Transverse colon (tissue), 4 donors: ENCODE measurements around the gene SNTA1. TPM values are rescaled to one million over a fixed set of nuclear protein-coding genes. Genes with fewer than 3 reads are reported as not detected.

ENCODE experiments used
- DNase-seq: peaks from one replicate; pipeline ENCODE4 v3.0.0-alpha.2; 2019
- H3K27ac ChIP-seq, 4 donors: fragments of 200-600 bp; sonication (generic); 2 replicates each; pipeline ENCODE4 v1.5.1; 2016 to 2018; ENCODE audit warnings: inconsistent platforms in 4 of 4
- H3K27me3 ChIP-seq: fragments of 200-600 bp; sonication (generic); 2 replicates; pipeline ENCODE4 v1.5.1; 2017; ENCODE audit warnings: inconsistent platforms
- H3K36me3 ChIP-seq, 4 donors: fragments of 200-600 bp; sonication (generic); 2 replicates each; pipeline ENCODE4 v1.5.1; 2017 to 2019; ENCODE audit warnings: inconsistent platforms in 4 of 4
- H3K4me1 ChIP-seq, 4 donors: fragments of 200-600 bp; sonication (generic); 2 replicates each; pipeline ENCODE4 v1.5.1; 2017 to 2020; ENCODE audit warnings: inconsistent platforms in 4 of 4
- H3K4me3 ChIP-seq, 4 donors: fragments of 200-600 bp; sonication (generic); 1 replicate in 1 of 4; 2 replicates in 3 of 4; pipeline versions ENCODE4 v1.5.1 to v1.6.1; 2017 to 2019; ENCODE audit warnings: inconsistent platforms in 4 of 4
- H3K9me3 ChIP-seq, 2 donors: fragments of 200-600 bp; sonication (generic); 2 replicates each; pipeline ENCODE4 v1.5.1; 2017 to 2019; ENCODE audit warnings: inconsistent platforms in 2 of 2
- EP300 ChIP-seq: sonication (generic); formaldehyde crosslinking; IDR thresholded peaks from one replicate; pipeline ENCODE4 v1.6.1; 2017; ENCODE audit warnings: antibody characterized with exemption, low read depth
- POLR2A ChIP-seq: fragments of 450-650 bp; IDR thresholded peaks from one replicate; pipeline ENCODE4 v1.6.1; 2016; ENCODE audit warnings: antibody characterized with exemption, mild to moderate bottlenecking, moderate library complexity
- POLR2AphosphoS5 ChIP-seq, 3 donors: sonication (generic); formaldehyde crosslinking; IDR thresholded peaks; one replicate each; pipeline ENCODE4 v1.6.1; 2016; ENCODE audit warnings: antibody characterized with exemption in 3 of 3
- WGBS, 2 donors: methylation state at CpG; one replicate each; pipeline ENCODE4 v1.1.5; 2018; ENCODE audit warnings: low coverage in 1 of 2; 5-methylcytosine and 5-hydroxymethylcytosine counted together
- in situ Hi-C, 4 donors: fragments of 200-750 bp; cut with MboI; loops; one replicate each; pipeline versions ENCODE4 v1.15.0 to v1.15.1; 2017; ENCODE audit warnings: low sequenced_read_pairs in 3 of 4, low pct_ligation_motif_present in 1 of 4, low pct_unique_long_range_greater_than_20kb in 1 of 4
- intact Hi-C: fragments of 100-400 bp; cut with DNase I; formaldehyde crosslinking; loops from one replicate; pipeline ENCODE4 v1.15.1; 2023; ENCODE audit warnings: low total_unique reads
- total RNA-seq, 4 donors: library from RNA; depleted of rRNA; stranded (reverse); fragments of >200 nt; gene quantifications; one replicate each; pipeline ENCODE4 v1.1.0, GENCODE V29; 2016
- TF ChIP-seq, protein P1 (sequence below), 5 experiments: fragments of 200-600 bp in 3 of 5; fragments of 450-650 bp in 2 of 5; sonication (generic) in 3 of 5; IDR thresholded peaks; 1 replicate in 2 of 5; 2 replicates in 3 of 5; pipeline ENCODE4 v1.5.1; 2016 to 2017; ENCODE audit warnings: antibody characterized with exemption in 5 of 5, inconsistent platforms in 3 of 5, mild to moderate bottlenecking in 2 of 5, moderate library complexity in 1 of 5

SNTA1 gene
- total RNA-seq, 4 donors from 2014 or later: 10.3 to 21.7 (median 14.5) TPM

DNA sequence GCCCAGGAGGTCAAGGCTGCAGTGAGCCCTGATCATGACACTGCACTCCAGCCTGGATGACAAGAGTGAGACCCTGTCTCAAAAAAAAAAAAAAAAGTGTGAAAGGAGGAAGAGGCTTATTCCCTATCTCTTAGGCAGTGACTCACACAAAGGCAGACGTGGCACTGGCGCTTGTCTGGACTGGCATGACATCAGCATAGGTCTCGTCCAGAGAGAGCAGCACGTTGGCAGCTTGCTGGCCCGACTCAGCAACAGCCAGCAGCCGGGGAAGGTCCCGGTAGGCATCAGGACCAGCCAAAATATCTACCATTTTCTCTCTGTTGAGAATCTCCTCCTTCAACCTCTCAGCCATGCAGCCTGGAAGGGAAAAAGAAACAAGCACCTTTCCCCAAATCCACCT is 56.4 kb downstream of the SNTA1 start:
- Histone ChIP-seq H3K4me3 (no peak overlapping the region), H3K36me3 (peaks cover 0 to 69% (median 18%) of the 10 kb centered on the region in 4 donors), H3K27ac (no peak overlapping the region), H3K9me3 (no peaks in the 10 kb centered on the region), H3K27me3 (no peaks in the 10 kb centered on the region), H3K4me1 (no peaks in the 10 kb centered on the region)
- DNase-seq: no peak
- in situ Hi-C loops (no loop called here), intact Hi-C loops (no loop called here)
- no peak for TF ChIP-seq EP300
- TF ChIP-seq POLR2AphosphoS5 (IDR thresholded peaks at IDR 0.05): no peak
- TF ChIP-seq, protein P1, sequence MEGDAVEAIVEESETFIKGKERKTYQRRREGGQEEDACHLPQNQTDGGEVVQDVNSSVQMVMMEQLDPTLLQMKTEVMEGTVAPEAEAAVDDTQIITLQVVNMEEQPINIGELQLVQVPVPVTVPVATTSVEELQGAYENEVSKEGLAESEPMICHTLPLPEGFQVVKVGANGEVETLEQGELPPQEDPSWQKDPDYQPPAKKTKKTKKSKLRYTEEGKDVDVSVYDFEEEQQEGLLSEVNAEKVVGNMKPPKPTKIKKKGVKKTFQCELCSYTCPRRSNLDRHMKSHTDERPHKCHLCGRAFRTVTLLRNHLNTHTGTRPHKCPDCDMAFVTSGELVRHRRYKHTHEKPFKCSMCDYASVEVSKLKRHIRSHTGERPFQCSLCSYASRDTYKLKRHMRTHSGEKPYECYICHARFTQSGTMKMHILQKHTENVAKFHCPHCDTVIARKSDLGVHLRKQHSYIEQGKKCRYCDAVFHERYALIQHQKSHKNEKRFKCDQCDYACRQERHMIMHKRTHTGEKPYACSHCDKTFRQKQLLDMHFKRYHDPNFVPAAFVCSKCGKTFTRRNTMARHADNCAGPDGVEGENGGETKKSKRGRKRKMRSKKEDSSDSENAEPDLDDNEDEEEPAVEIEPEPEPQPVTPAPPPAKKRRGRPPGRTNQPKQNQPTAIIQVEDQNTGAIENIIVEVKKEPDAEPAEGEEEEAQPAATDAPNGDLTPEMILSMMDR (IDR thresholded peaks at IDR 0.05): no peak
- TF ChIP-seq POLR2A: no peak
- WGBS, 2 donors: 89 to 90% methylated on average over 2 to 7 of the region's 7 CpGs

DNA sequence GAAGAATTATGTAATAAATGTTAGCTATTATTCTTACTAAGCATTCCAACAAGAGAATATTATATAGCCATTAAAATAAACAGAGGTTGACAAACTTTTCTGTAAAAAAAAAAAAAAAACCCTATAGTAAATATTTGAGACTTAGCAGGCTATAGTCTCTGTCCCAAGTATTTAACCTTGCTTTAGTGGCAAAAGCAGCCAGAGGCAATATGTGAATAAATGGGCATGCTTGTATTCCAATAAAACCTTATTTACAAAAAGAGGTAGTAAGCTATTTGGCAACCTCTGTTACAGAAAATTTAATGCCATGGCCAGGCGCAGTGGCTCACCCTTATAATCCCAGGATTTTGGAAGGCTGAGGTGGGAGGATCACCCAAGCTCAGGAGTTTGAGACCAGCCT is 56.9 kb downstream of the SNTA1 start:
- 96 to 100% methylated on average over 1 of the region's 1 CpG for WGBS, 2 donors
- Histone ChIP-seq H3K27me3 (no peaks in the 10 kb centered on the region), H3K4me3 (no peak overlapping the region), H3K9me3 (no peaks in the 10 kb centered on the region), H3K27ac (no peak overlapping the region), H3K36me3 (peaks cover 0 to 67% (median 20%) of the 10 kb centered on the region in 4 donors), H3K4me1 (no peaks in the 10 kb centered on the region)
- in situ Hi-C loops (no loop called here), intact Hi-C loops (no loop called here)
- DNase-seq: no peak
- TF ChIP-seq, protein P1 (IDR thresholded peaks at IDR 0.05): no peak
- no peak for TF ChIP-seq POLR2A
- no peak for TF ChIP-seq POLR2AphosphoS5 (IDR thresholded peaks at IDR 0.05)
- no peak for TF ChIP-seq EP300

DNA sequence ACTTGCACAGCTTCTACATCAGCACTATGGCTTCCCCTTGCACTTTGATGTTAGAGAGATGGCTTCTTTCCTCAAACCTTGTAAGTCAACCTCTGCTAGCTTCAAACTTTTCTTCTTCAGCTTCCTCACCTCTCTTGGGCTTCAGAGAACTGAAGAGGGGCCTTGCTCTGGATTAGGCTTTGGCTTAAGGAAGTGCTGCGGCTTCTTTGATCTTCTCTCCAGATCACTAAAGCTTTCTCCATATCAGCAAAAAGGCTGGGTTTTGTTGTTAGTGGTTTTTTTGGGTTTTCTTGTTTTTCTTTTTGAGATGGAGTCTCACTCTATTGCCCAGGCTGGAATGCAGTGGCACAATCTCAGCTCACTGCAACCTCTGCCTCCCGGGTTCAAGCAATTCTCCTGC is 66.2 kb downstream of the SNTA1 start:
- Histone ChIP-seq H3K27ac (no peak overlapping the region), H3K9me3 (no peaks in the 10 kb centered on the region), H3K27me3 (no peaks in the 10 kb centered on the region), H3K4me3 (no peak overlapping the region), H3K4me1 (no peaks in the 10 kb centered on the region), H3K36me3 (peaks cover 0 to 31% (median 7%) of the 10 kb centered on the region in 4 donors)
- intact Hi-C loops (no loop called here), in situ Hi-C loops (no loop called here)
- no peak for DNase-seq
- TF ChIP-seq POLR2AphosphoS5 (IDR thresholded peaks at IDR 0.05) (no peak), POLR2A (no peak), EP300 (no peak)
- TF ChIP-seq, protein P1 (IDR thresholded peaks at IDR 0.05): no peak
- WGBS, 2 donors: 82 to 100% methylated on average over 2 of the region's 2 CpGs

DNA sequence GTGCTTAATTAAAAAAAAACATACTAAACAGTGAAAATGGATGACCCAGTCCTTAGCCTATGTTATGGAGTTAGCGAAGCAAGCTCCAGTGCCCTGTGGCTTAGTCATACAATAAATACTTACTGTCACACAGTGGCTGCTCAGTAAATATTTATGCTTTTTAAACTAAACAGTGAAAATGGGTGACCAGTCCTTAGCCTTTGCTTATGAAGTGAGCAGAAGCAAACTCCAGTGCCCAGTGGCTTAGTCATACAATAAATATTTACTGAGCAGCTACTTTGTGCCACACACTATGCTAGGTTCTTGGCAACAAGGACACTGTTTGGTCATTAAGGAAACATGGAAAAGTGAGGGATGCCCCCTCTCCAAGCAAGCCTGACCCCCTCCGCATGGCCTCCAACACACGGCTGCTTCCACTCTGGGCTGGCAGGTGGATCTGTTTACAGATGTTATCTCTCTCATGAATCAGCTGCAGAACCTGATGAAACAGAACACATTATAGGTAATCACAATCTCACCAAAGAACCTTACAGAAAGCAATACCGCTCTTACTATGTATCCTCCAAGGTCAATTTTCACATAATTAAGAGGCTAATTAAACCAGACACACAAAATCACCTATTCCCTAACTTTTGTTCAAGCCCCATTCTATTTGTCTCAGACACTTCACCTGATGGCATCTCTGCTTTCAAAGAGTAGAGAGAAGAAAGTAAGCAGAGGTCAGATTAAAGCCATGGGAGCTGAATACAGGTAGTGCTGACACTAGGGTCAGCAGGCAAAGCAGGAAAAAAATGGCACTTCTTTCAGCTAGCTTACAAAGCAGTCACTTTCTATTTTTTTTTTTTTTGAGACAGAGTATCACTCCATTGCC is 69.6 kb downstream of the SNTA1 start:
- no peaks in the 10 kb centered on the region for H3K27me3 ChIP-seq
- H3K27ac ChIP-seq: peak overlapping the region in 2 of 4 donors; percentile 7 to 19
- H3K9me3 ChIP-seq: no peaks in the 10 kb centered on the region
- 83 to 89% methylated on average over 2 to 4 of the region's 4 CpGs for WGBS, 2 donors
- intact Hi-C loops (no loop called here), in situ Hi-C loops (no loop called here)
- peaks cover 0 to 27% (median 8%) of the 10 kb centered on the region in 4 donors for H3K36me3 ChIP-seq
- DNase-seq: no peak
- H3K4me1 ChIP-seq: no peaks in the 10 kb centered on the region
- no peak overlapping the region for H3K4me3 ChIP-seq
- TF ChIP-seq POLR2A (no peak), POLR2AphosphoS5 (IDR thresholded peaks at IDR 0.05) (no peak), EP300 (no peak)
- TF ChIP-seq, protein P1 (IDR thresholded peaks at IDR 0.05): no peak
